GM18951 (cell line): ENCODE results near the gene ZNF570.

Experiments
- POLR2A ChIP-seq: IDR thresholded peaks from 4 replicates; pipeline ENCODE4 v1.6.1; 2011; ENCODE audit warnings: mild to moderate bottlenecking; ENCODE audit not compliant: insufficient read length, insufficient read depth; ENCODE audit errors: extremely low read depth
- in situ Hi-C: fragments of 300-500 bp; cut with MboI; formaldehyde crosslinking; loops from one replicate; pipeline ENCODE4 v1.12.0; 2022; ENCODE audit warnings: low sequenced_read_pairs, mixed read lengths, inconsistent platforms; ENCODE audit not compliant: unreplicated experiment

Gene ZNF570

DNA sequence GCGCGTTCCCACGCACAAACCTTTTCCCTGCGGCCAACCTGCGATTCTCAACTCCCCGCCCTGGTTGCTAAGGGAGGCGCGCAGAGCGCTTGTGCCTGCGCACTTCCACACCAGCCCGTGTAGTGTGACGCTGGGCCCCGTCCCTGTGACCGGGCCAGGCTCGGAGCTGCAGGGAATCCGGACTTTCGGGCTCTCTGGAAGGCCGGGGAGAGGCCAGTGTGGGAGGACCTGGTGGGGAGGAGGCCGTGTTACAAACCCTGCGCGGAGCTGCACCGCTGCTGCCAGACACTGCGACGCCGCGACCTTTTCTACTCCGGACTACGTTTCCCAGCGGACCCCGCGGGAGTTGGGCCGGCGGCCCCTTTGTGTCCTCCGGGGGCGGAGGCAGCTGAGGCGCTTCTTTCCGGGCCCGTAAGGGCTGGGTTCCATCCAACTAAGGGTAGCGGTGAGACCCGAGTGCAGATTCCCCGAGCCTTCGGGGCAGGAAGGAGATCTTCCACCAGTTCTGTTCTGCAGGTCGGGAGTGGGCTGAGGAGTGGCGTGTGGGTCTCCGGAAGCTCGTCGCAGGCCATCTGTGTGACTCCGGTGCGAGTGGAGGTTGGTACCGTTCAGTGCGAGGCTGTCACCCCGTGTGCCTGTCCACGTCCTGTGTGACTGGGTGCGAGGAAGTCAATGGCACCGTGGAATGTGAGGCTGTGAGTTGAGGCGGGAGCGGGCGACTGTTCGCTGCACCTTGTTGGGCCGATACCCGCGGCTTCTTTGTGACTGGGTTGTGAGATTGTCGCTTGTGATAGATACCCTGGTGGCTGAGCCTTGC lies at the start of gene ZNF570:
Gene ZNF570, plus strand, starts transcription at position 396 of the 817 bp plus-strand sequence. CDS start 999 bp downstream, outside the sequence.
- peak; percentile 77 for TF ChIP-seq POLR2A
- in situ Hi-C loops, result no loop called here

GRCh38 chr19:37452500-37453245 lies 16.5 kb upstream of the ZNF570 start:
- TF ChIP-seq POLR2A, result no peak
- in situ Hi-C loops, result no loop called here

DNA sequence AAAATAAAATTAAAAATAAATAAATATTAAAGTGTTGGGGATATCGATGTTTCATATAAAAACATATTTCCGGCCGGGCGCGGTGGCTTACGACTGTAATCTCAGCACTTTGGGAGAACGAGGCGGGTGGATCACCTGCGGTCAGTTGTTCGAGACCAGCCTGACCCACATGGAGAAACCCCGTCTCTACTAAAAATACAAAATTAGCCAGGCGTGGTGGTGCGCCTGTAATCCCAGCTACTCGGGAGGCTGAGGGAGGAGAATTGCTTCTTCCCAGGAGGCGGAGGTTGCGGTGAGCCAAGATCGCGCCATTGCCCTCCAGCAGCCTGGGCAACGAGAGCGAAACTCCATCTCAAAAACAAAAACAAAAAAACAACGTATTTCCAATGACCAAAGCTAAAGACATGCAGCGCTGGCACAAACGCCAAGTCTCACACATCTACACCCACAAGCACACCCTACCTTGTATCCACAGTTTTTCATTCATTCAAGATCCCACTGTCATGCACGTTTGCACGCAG lies 2.8 kb upstream of the ZNF570 start:
- in situ Hi-C loops, result no loop called here
- no peak for TF ChIP-seq POLR2A

DNA sequence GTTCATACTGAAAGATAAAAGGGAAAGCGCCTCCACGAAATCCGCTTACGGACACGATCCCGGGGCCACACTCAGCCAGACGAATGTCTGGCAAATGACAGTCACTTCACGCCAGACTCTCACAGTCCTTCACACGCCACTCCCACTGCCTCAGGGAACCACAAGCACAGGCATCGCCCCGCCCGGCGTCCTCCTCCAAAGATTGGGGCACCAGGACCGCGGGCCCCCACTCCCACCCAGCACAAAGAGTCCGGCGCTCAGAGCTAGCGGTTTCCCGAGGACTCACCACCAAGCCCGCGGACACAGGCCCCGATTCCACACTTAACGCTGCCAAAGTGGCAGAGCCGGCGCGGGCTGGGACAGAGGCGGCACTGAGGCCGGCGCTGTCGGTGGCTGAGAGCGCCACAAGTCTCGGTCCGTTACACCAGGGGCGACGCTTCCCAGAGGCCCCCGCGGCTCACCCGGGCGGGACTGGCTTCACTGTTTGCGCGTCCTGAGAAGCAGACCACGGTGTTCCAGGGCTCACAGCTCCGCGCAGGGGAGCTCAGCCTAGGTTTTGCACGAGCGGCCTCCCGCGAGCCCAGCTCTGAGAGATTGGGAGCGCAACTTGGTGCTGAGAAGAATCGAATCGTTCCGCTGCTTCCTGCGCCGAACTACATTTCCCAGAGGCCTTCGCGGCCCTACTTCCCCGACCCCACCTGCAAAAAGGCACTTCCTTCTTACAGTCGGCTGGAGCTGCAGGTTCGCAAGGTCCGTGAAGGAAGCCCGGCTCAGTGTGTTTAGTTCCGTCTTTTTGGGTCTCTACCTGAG lies 2.2 kb upstream of the ZNF570 start, which contains the start of gene ZNF569:
Gene ZNF569, minus strand, starts transcription at position 647 of the 810 bp plus-strand sequence. CDS start 22,523 bp downstream, outside the sequence.
- peak; percentile 82 for TF ChIP-seq POLR2A
- in situ Hi-C loops, result no loop called here

DNA sequence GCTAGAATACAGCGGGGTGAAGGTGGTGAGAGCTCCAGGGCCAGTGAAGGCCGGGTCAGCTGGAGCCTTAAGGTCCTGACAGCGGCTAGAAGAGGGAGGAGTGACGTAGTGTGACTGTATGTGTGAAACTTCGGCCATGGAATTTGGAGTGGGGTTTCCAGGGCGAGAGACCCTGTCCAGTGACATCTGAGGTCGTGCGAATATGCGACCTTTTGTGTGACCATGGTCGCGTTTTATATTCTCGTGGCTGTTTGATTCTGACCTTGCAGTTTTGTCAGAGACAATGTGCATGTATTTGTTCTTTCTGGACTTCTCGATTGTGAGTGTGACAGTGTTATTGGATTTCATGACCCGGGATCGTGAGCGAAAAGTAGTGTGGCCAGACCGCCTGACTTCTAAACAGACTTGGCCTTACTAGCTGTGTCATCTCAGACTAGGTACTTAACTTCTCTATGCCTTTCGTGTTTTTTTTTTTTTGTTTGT lies 1.5 kb upstream of the ZNF570 start:
- no peak for TF ChIP-seq POLR2A
- in situ Hi-C loops, result no loop called here

GRCh38 chr19:37470216-37470615 lies 1.1 kb downstream of the ZNF570 start:
- TF ChIP-seq POLR2A, result no peak
- in situ Hi-C loops, result no loop called here

- no peak for TF ChIP-seq POLR2A
- in situ Hi-C loops, result no loop called here
Observed at GRCh38 chr19:37472165-37472564, 3.0 kb downstream of the ZNF570 start.

DNA sequence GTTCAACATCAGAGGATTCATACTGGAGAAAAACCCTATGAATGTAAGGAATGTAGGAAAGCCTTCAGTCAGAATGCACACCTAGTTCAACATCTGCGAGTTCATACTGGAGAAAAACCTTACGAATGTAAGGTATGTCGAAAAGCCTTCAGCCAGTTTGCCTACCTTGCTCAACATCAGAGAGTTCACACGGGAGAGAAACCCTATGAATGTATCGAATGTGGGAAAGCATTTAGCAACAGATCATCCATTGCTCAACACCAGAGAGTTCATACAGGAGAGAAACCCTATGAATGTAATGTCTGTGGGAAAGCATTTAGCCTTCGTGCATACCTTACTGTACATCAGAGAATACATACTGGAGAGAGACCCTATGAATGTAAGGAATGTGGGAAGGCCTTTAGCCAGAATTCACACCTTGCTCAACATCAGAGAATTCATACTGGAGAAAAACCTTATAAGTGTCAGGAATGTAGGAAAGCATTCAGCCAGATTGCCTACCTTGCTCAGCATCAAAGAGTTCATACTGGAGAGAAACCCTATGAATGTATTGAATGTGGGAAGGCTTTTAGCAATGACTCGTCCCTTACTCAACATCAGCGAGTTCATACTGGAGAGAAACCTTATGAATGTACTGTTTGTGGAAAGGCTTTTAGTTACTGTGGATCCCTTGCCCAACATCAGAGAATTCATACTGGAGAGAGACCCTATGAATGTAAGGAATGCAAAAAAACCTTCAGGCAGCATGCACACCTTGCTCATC lies 15.4 kb downstream of the ZNF570 start:
- no peak for TF ChIP-seq POLR2A
- in situ Hi-C loops, result no loop called here

- in situ Hi-C loops, result no loop called here
- no peak for TF ChIP-seq POLR2A
Observed at GRCh38 chr19:37492213-37492612, 23.1 kb downstream of the ZNF570 start.

GRCh38 chr19:37505958-37506386 lies 36.8 kb downstream of the ZNF570 start:
- no peak for TF ChIP-seq POLR2A
- in situ Hi-C loops, result no loop called here

DNA sequence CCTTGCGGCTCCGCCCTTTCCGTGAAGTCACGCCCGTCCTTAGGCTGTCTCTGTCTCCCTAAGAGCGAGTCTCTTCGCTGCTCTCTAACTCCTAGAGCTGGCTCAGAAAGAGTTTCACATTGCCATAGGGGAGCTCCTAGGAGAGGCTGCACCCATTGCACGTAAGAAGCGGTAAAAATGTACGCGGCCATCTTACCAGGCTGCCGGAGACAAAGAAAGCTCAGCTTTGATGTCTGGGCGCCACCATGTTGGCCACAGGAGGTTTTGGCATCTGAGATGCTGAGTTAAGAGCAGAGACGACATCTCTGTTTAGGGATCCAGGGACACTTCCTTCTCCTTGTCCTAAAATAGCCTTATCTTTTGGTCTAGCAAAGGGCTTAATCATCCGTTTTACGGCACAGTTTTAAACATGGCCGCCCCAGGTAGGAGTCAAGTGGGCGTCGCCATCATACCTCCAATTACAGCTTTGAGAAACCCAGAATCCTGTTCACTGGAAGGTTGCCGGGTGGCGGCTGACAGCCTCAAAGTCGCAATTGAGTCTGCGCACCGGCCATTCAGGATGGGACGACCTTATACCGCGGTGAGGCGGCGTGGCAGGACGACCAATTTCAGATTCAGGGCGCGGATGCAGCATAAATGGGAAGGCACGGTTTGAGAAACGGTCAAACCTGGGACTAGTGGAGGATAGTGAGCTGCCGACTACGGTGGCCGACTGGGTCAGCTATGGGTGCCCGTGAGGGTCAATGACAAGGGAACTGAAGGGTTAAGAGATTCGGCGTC lies 37.4 kb downstream of the ZNF570 start, which contains the start of gene ZNF793:
Gene ZNF793, plus strand, starts transcription at position 553 of the 780 bp plus-strand sequence. CDS start 16,501 bp downstream, outside the sequence.
- peak; percentile 30 for TF ChIP-seq POLR2A
- in situ Hi-C loops, result no loop called here
